SJSA1 (cell line): ENCODE measurements around the gene TMEM82. TPM values are rescaled to one million over a fixed set of nuclear protein-coding genes. Genes with fewer than 3 reads are reported as not detected.
"Not testable (repeated sequence)": the region's sequence is repeated elsewhere in the genome, so short reads cannot be mapped to it uniquely, and the experiment has no call there.

ENCODE experiments used
- DNase-seq, 2 experiments: peaks; one replicate each; pipeline ENCODE4 v3.0.0-alpha.2; 2015 to 2020; ENCODE audit warnings: low spot score in 2 of 2, low read depth in 1 of 2
- H3K27ac ChIP-seq: fragments of 250-450 bp; sonication (Bioruptor Pico); 2 replicates; pipeline ENCODE4 v1.5.1; 2020; ENCODE audit warnings: mild to moderate bottlenecking, moderate library complexity
- H3K27me3 ChIP-seq: fragments of 250-450 bp; sonication (Bioruptor Pico); replicated peaks from 2 replicates; pipeline ENCODE4 v1.5.1; 2020; ENCODE audit warnings: mild to moderate bottlenecking, moderate library complexity
- H3K36me3 ChIP-seq: fragments of 250-450 bp; sonication (Bioruptor Pico); 2 replicates; pipeline ENCODE4 v1.5.1; 2020; ENCODE audit warnings: mild to moderate bottlenecking
- H3K4me1 ChIP-seq: fragments of 250-450 bp; sonication (Bioruptor Pico); replicated peaks from 2 replicates; pipeline ENCODE4 v1.6.1; 2021; ENCODE audit warnings: mild to moderate bottlenecking
- H3K4me3 ChIP-seq: fragments of 250-450 bp; sonication (Bioruptor Pico); 2 replicates; pipeline ENCODE4 v1.5.1; 2020; ENCODE audit warnings: mild to moderate bottlenecking
- H3K9me3 ChIP-seq: fragments of 250-450 bp; sonication (Bioruptor Pico); replicated peaks from 2 replicates; pipeline ENCODE4 v1.5.1; 2020; ENCODE audit warnings: mild to moderate bottlenecking
- total RNA-seq: library from RNA; depleted of rRNA; stranded (reverse); fragments of >200 nt; shearing (Covaris generic); gene quantifications from 2 replicates; pipeline ENCODE4 v1.2.3, GENCODE V29; 2014; rRNA removed

TMEM82 gene
- not detected in 2 replicates for total RNA-seq

- Histone ChIP-seq H3K4me3 (no peak within 1 kb of the TSS), H3K36me3 (no peaks in the 10 kb centered on the region), H3K27ac (no peak within 1 kb of the TSS), H3K4me1 (0 out of 2 replicates have a peak, but pooled peaks cover under 1% of the 10 kb centered on the region), H3K9me3 (no peaks in the 10 kb centered on the region), H3K27me3 (no peaks in the 10 kb centered on the region)
- DNase-seq = no peak
These were observed at the start of gene TMEM82 for GRCh38 chr1:15742339-15742801. Gene TMEM82, plus strand, starts transcription at chr1:15742499. Its CDS starts 61 bp downstream, at chr1:15742560.

- H3K9me3 ChIP-seq = no peaks in the 10 kb centered on the region
- no peaks in the 10 kb centered on the region for H3K27me3 ChIP-seq
- H3K27ac ChIP-seq = no peak overlapping the region
- H3K36me3 ChIP-seq = peaks cover 10% of the 10 kb centered on the region
- H3K4me1 ChIP-seq = no peaks in the 10 kb centered on the region
- no peak overlapping the region for H3K4me3 ChIP-seq
- DNase-seq = no peak
These were observed 48.9 kb upstream of the TMEM82 start for GRCh38 chr1:15693371-15693770.

GRCh38 chr1:15696956-15697521 is 45.3 kb upstream of the TMEM82 start:
- H3K27ac ChIP-seq = no peak overlapping the region
- H3K4me1 ChIP-seq = no peaks in the 10 kb centered on the region
- H3K27me3 ChIP-seq = no peaks in the 10 kb centered on the region
- H3K36me3 ChIP-seq = peaks cover 10% of the 10 kb centered on the region
- H3K9me3 ChIP-seq = no peaks in the 10 kb centered on the region
- DNase-seq = no peak
- no peak overlapping the region for H3K4me3 ChIP-seq

GRCh38 chr1:15698201-15698600 is 44.1 kb upstream of the TMEM82 start:
- no peaks in the 10 kb centered on the region for H3K9me3 ChIP-seq
- H3K4me3 ChIP-seq = no peak overlapping the region
- peaks cover 3% of the 10 kb centered on the region; the same call in 1 of the 2 replicates for H3K4me1 ChIP-seq
- no peak for DNase-seq
- no peak overlapping the region for H3K27ac ChIP-seq
- no peaks in the 10 kb centered on the region for H3K27me3 ChIP-seq
- peaks cover 10% of the 10 kb centered on the region for H3K36me3 ChIP-seq

- H3K27ac ChIP-seq, H3K4me1 ChIP-seq, DNase-seq, H3K4me3 ChIP-seq, H3K9me3 ChIP-seq, H3K27me3 ChIP-seq: not testable (repeated sequence)
- peaks cover 10% of the 10 kb centered on the region for H3K36me3 ChIP-seq
These were observed 43.0 kb upstream of the TMEM82 start for GRCh38 chr1:15699321-15699720.

- Histone ChIP-seq H3K27me3 (no peaks in the 10 kb centered on the region), H3K27ac (no peak overlapping the region), H3K9me3 (no peaks in the 10 kb centered on the region), H3K4me1 (peaks cover 5% of the 10 kb centered on the region; the same call in 1 of the 2 replicates), H3K36me3 (peaks cover 14% of the 10 kb centered on the region), H3K4me3 (no peak overlapping the region)
- DNase-seq = no peak
These were observed 41.8 kb upstream of the TMEM82 start for GRCh38 chr1:15700508-15700907.

GRCh38 chr1:15701784-15702183 is 40.5 kb upstream of the TMEM82 start:
- no peak for DNase-seq
- H3K36me3 ChIP-seq = peaks cover 13% of the 10 kb centered on the region
- H3K4me3 ChIP-seq = no peak overlapping the region
- H3K27ac ChIP-seq = no peak overlapping the region
- H3K27me3 ChIP-seq = no peaks in the 10 kb centered on the region
- no peaks in the 10 kb centered on the region for H3K9me3 ChIP-seq
- peaks cover 5% of the 10 kb centered on the region; the same call in 1 of the 2 replicates for H3K4me1 ChIP-seq

- Histone ChIP-seq H3K4me1 (peaks cover 5% of the 10 kb centered on the region; the same call in 1 of the 2 replicates), H3K27ac (no peak overlapping the region), H3K27me3 (no peaks in the 10 kb centered on the region), H3K36me3 (peaks cover 10% of the 10 kb centered on the region), H3K9me3 (no peaks in the 10 kb centered on the region), H3K4me3 (no peak overlapping the region)
- no peak for DNase-seq
These were observed 39.4 kb upstream of the TMEM82 start for GRCh38 chr1:15702722-15703550.

- Histone ChIP-seq H3K9me3 (no peaks in the 10 kb centered on the region), H3K4me3 (no peak overlapping the region), H3K4me1 (peaks cover 5% of the 10 kb centered on the region; the same call in 1 of the 2 replicates), H3K36me3 (peaks cover 10% of the 10 kb centered on the region), H3K27ac (peak overlapping the region; percentile 4; the same call in 1 of the 2 replicates), H3K27me3 (no peaks in the 10 kb centered on the region)
- DNase-seq = peak in 1 of 2 experiments; percentile 17
These were observed 38.7 kb upstream of the TMEM82 start for GRCh38 chr1:15703562-15703961.

- Histone ChIP-seq H3K27me3 (no peaks in the 10 kb centered on the region), H3K27ac (no peak overlapping the region), H3K9me3 (no peaks in the 10 kb centered on the region), H3K36me3 (peaks cover 15% of the 10 kb centered on the region), H3K4me3 (no peak overlapping the region), H3K4me1 (peaks cover 5% of the 10 kb centered on the region; the same call in 1 of the 2 replicates)
- DNase-seq = no peak
These were observed 37.6 kb upstream of the TMEM82 start for GRCh38 chr1:15704526-15705183.

GRCh38 chr1:15705184-15705566 is 37.1 kb upstream of the TMEM82 start:
- DNase-seq = no peak
- H3K4me3 ChIP-seq = no peak overlapping the region
- no peak overlapping the region for H3K27ac ChIP-seq
- no peaks in the 10 kb centered on the region for H3K9me3 ChIP-seq
- H3K27me3 ChIP-seq = no peaks in the 10 kb centered on the region
- peaks cover 15% of the 10 kb centered on the region for H3K36me3 ChIP-seq
- H3K4me1 ChIP-seq = peaks cover 5% of the 10 kb centered on the region; the same call in 1 of the 2 replicates

- no peak overlapping the region for H3K4me3 ChIP-seq
- no peaks in the 10 kb centered on the region for H3K9me3 ChIP-seq
- peaks cover 15% of the 10 kb centered on the region for H3K36me3 ChIP-seq
- no peaks in the 10 kb centered on the region for H3K27me3 ChIP-seq
- no peak overlapping the region for H3K27ac ChIP-seq
- peaks cover 5% of the 10 kb centered on the region; the same call in 1 of the 2 replicates for H3K4me1 ChIP-seq
- no peak for DNase-seq
These were observed 35.5 kb upstream of the TMEM82 start for GRCh38 chr1:15706751-15707150.

- H3K27me3 ChIP-seq = no peaks in the 10 kb centered on the region
- H3K4me3 ChIP-seq = no peak overlapping the region
- H3K4me1 ChIP-seq = peaks cover 5% of the 10 kb centered on the region; the same call in 1 of the 2 replicates
- DNase-seq = no peak
- peaks cover 15% of the 10 kb centered on the region for H3K36me3 ChIP-seq
- H3K27ac ChIP-seq = no peak overlapping the region
- no peaks in the 10 kb centered on the region for H3K9me3 ChIP-seq
These were observed 34.9 kb upstream of the TMEM82 start for GRCh38 chr1:15707239-15707925.
